ENCODE results near the gene MIP.
"Not testable (repeated sequence)": the region's sequence is repeated elsewhere in the genome, so short reads cannot be mapped to it uniquely, and the experiment has no call there.

DNA sequence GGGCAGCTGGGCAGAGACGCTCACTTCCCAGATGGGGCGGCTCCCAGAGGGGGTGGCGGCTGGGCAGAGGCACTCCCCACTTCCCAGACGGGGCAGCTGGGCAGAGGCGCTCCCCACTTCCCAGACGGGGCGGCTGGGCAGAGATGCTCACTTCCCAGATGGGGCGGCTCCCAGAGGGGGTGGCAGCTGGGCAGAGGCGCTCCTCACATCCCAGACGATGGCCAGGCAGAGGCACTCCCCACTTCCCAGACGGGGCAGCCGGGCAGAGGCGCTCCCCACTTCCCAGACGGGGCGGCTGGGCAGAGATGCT is 39.6 kb upstream of the MIP start:
- TF ChIP-seq, protein P1, sequence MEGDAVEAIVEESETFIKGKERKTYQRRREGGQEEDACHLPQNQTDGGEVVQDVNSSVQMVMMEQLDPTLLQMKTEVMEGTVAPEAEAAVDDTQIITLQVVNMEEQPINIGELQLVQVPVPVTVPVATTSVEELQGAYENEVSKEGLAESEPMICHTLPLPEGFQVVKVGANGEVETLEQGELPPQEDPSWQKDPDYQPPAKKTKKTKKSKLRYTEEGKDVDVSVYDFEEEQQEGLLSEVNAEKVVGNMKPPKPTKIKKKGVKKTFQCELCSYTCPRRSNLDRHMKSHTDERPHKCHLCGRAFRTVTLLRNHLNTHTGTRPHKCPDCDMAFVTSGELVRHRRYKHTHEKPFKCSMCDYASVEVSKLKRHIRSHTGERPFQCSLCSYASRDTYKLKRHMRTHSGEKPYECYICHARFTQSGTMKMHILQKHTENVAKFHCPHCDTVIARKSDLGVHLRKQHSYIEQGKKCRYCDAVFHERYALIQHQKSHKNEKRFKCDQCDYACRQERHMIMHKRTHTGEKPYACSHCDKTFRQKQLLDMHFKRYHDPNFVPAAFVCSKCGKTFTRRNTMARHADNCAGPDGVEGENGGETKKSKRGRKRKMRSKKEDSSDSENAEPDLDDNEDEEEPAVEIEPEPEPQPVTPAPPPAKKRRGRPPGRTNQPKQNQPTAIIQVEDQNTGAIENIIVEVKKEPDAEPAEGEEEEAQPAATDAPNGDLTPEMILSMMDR (IDR thresholded peaks at IDR 0.05) = not testable (repeated sequence)
- TF ChIP-seq POLR2AphosphoS5 (IDR thresholded peaks at IDR 0.05; ENCODE audit: low read depth, low read length); SIN3A (IDR thresholded peaks at IDR 0.05; ENCODE audit: borderline replicate concordance, insufficient read depth, low read depth, low read length); REST (IDR thresholded peaks at IDR 0.05; ENCODE audit: insufficient read depth in 1 of 2, low read depth in 2 of 2, low read length in 1 of 2); TCF7L2 (IDR thresholded peaks at IDR 0.05; ENCODE audit: low read depth, low read length): not testable (repeated sequence)
